Natural killer cell (primary cell): ENCODE results near the gene UNCX. TPM values are rescaled to one million over a fixed set of nuclear protein-coding genes. Genes with fewer than 3 reads are reported as not detected.
A peak's percentile ranks its signal among the peaks of the same experiment; 100 is the strongest.

Experiments
- ATAC-seq, 3 donors: fragments of 150-1000 bp in 2 of 3; fragments of 200-7000 bp in 1 of 3; cut with Tn5 transposase; 1 replicate in 1 of 3; 2 replicates in 2 of 3; pipeline ENCODE4 v1.10.0; 2021; ENCODE audit warnings: mild to moderate bottlenecking in 2 of 3, moderate library complexity in 2 of 3
- DNase-seq, 2 donors: peaks; one replicate each; pipeline versions ENCODE4 v3.0.0 to v3.0.0-alpha.2; 2013 to 2021; ENCODE audit warnings: mixed read lengths in 1 of 2
- H3K27ac ChIP-seq: one replicate; pipeline ENCODE4 v1.5.1; 2013; ENCODE audit warnings: mild to moderate bottlenecking, low read length
- H3K27me3 ChIP-seq: one replicate; pipeline ENCODE4 v1.6.1; 2013; ENCODE audit warnings: low read length; ENCODE audit not compliant: control insufficient read depth, insufficient read depth
- H3K36me3 ChIP-seq: one replicate; pipeline ENCODE4 v1.6.1; 2013; ENCODE audit warnings: low read length; ENCODE audit not compliant: control insufficient read depth, insufficient read depth
- H3K4me1 ChIP-seq: one replicate; pipeline ENCODE4 v1.6.1; 2013; ENCODE audit warnings: low read length; ENCODE audit not compliant: control insufficient read depth, insufficient read depth
- H3K4me3 ChIP-seq: one replicate; pipeline ENCODE4 v1.5.1; 2013; ENCODE audit warnings: low read length
- H3K9me3 ChIP-seq: one replicate; pipeline ENCODE4 v1.6.1; 2013; ENCODE audit warnings: low read length; ENCODE audit not compliant: control insufficient read depth, insufficient read depth
- H3K27ac Mint-ChIP-seq, 2 donors: one replicate each; pipeline ENCODE4 v1.8.0; 2022; ENCODE audit warnings: mild to moderate bottlenecking in 2 of 2, mixed read lengths in 2 of 2, moderate library complexity in 1 of 2
- H3K27me3 Mint-ChIP-seq, 2 donors: one replicate each; pipeline ENCODE4 v1.8.0; 2022; ENCODE audit warnings: low read depth in 2 of 2, mixed read lengths in 2 of 2
- H3K36me3 Mint-ChIP-seq: one replicate; pipeline ENCODE4 v1.8.0; 2022; ENCODE audit warnings: mixed read lengths
- H3K4me1 Mint-ChIP-seq, 2 donors: one replicate each; pipeline ENCODE4 v1.8.0; 2022; ENCODE audit warnings: mixed read lengths in 2 of 2
- H3K4me3 Mint-ChIP-seq: one replicate; pipeline ENCODE4 v1.8.0; 2022; ENCODE audit warnings: mild to moderate bottlenecking, moderate library complexity, mixed read lengths
- H3K9me3 Mint-ChIP-seq, 2 donors: one replicate each; pipeline ENCODE4 v1.8.0; 2022; ENCODE audit warnings: mixed read lengths in 2 of 2
- WGBS: methylation state at CpG from one replicate; pipeline ENCODE4 v1.1.7; 2013; ENCODE audit warnings: missing lambda C conversion rate; ENCODE audit not compliant: insufficient coverage; 5-methylcytosine and 5-hydroxymethylcytosine counted together
- intact Hi-C: fragments of 100-400 bp; cut with micrococcal nuclease; formaldehyde crosslinking; loops from one replicate; pipeline ENCODE4 v1.14.2; 2022
- total RNA-seq, 4 donors: library from RNA; stranded (reverse); fragments of 120-200 nt in 1 of 4; gene quantifications; one replicate each; pipeline versions ENCODE4 v1.2.3 to v1.2.4, GENCODE V29; 2013 to 2022
- TF ChIP-seq, protein P1 (sequence below): fragments of 200-600 bp; IDR thresholded peaks from one replicate; pipeline ENCODE4 v1.8.0; 2022; ENCODE audit warnings: antibody characterized with exemption

The UNCX gene
- total RNA-seq, 3 donors from 2014 or later (not counting 1 experiment from before 2014, with no cell fraction given), result not detected

GRCh38 chr7:1236831-1237701 lies 4.4 kb downstream of the UNCX start:
- Histone ChIP-seq H3K27me3 (peaks cover 58% of the 10 kb centered on the region), H3K4me3 (no peak overlapping the region), H3K27ac (no peak overlapping the region), H3K4me1 (peaks cover 31% of the 10 kb centered on the region), H3K9me3 (no peaks in the 10 kb centered on the region), H3K36me3 (no peaks in the 10 kb centered on the region)
- DNase-seq (no peak), ATAC-seq (no peak)
- H3K4me1 Mint-ChIP-seq, result peaks cover 13 to 17% of the 10 kb centered on the region in 2 donors
- no peaks in the 10 kb centered on the region for H3K9me3 Mint-ChIP-seq
- TF ChIP-seq, protein P1, sequence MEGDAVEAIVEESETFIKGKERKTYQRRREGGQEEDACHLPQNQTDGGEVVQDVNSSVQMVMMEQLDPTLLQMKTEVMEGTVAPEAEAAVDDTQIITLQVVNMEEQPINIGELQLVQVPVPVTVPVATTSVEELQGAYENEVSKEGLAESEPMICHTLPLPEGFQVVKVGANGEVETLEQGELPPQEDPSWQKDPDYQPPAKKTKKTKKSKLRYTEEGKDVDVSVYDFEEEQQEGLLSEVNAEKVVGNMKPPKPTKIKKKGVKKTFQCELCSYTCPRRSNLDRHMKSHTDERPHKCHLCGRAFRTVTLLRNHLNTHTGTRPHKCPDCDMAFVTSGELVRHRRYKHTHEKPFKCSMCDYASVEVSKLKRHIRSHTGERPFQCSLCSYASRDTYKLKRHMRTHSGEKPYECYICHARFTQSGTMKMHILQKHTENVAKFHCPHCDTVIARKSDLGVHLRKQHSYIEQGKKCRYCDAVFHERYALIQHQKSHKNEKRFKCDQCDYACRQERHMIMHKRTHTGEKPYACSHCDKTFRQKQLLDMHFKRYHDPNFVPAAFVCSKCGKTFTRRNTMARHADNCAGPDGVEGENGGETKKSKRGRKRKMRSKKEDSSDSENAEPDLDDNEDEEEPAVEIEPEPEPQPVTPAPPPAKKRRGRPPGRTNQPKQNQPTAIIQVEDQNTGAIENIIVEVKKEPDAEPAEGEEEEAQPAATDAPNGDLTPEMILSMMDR, result no peak
- H3K27me3 Mint-ChIP-seq, result peaks cover 36 to 45% of the 10 kb centered on the region in 2 donors
- peak overlapping the region; percentile 82 for H3K4me3 Mint-ChIP-seq
- no peaks in the 10 kb centered on the region for H3K36me3 Mint-ChIP-seq
- WGBS, result 7% methylated on average over 67 of the region's 83 CpGs
- intact Hi-C loops, result no loop called here
- H3K27ac Mint-ChIP-seq, result peak overlapping the region in 1 of 2 donors; percentile 24

GRCh38 chr7:1237704-1238255 lies 5.1 kb downstream of the UNCX start:
- TF ChIP-seq, protein P1, result no peak
- H3K27ac ChIP-seq, result no peak overlapping the region
- WGBS, result 13% methylated on average over 27 of the region's 29 CpGs
- peaks cover 31% of the 10 kb centered on the region for H3K4me1 ChIP-seq
- Mint-ChIP-seq H3K36me3 (no peaks in the 10 kb centered on the region), H3K9me3 (no peaks in the 10 kb centered on the region), H3K27ac (peak overlapping the region in 1 of 2 donors; percentile 24), H3K4me3 (peak overlapping the region; percentile 69), H3K4me1 (peaks cover 10 to 15% of the 10 kb centered on the region in 2 donors), H3K27me3 (peaks cover 32 to 43% of the 10 kb centered on the region in 2 donors)
- intact Hi-C loops, result no loop called here
- no peaks in the 10 kb centered on the region for H3K36me3 ChIP-seq
- H3K27me3 ChIP-seq, result peaks cover 59% of the 10 kb centered on the region
- DNase-seq (no peak), ATAC-seq (no peak)
- H3K4me3 ChIP-seq, result no peak overlapping the region
- no peaks in the 10 kb centered on the region for H3K9me3 ChIP-seq

GRCh38 chr7:1238450-1238882 lies 5.8 kb downstream of the UNCX start:
- Histone ChIP-seq H3K27me3 (peaks cover 63% of the 10 kb centered on the region), H3K9me3 (no peaks in the 10 kb centered on the region), H3K4me3 (no peak overlapping the region), H3K36me3 (no peaks in the 10 kb centered on the region), H3K4me1 (peaks cover 30% of the 10 kb centered on the region), H3K27ac (no peak overlapping the region)
- Mint-ChIP-seq H3K36me3 (no peaks in the 10 kb centered on the region), H3K27ac (no peak overlapping the region), H3K27me3 (peaks cover 39 to 50% of the 10 kb centered on the region in 2 donors), H3K9me3 (no peaks in the 10 kb centered on the region), H3K4me1 (peaks cover 10 to 15% of the 10 kb centered on the region in 2 donors), H3K4me3 (no peak overlapping the region)
- DNase-seq (no peak), ATAC-seq (no peak)
- intact Hi-C loops, result no loop called here
- 21% methylated on average over 21 of the region's 21 CpGs for WGBS
- TF ChIP-seq, protein P1, result no peak
